K562 (cell line): ENCODE results near the gene SLC4A4. TPM values are rescaled to one million over a fixed set of nuclear protein-coding genes. Genes with fewer than 3 reads are reported as not detected.

Experiments used
- ATAC-seq: fragments of 200-7000 bp; cut with Tn5 transposase; 3 replicates; pipeline ENCODE4 v1.9.1; 2020; ENCODE audit warnings: moderate library complexity
- BruUV-seq: library from RNA; stranded (reverse); fragments of 400-500 nt; replicated peaks from 2 replicates; lab custom pipeline; 2021; lab: Mats Ljungman, UMichigan
- CTCF ChIA-PET: fragments of 300-600 bp; formaldehyde crosslinking; extraction: SDS; loops from one replicate; lab custom pipeline; 2021; ENCODE audit warnings: low intra/inter-chr PET ratio; lab: Yijun Ruan, JAX
- POLR2A ChIA-PET: fragments of 300-600, 350-650 bp; sonication (Branson Sonifier 250); formaldehyde crosslinking; extraction: SDS; loops from one replicate; lab custom pipeline; 2021; ENCODE audit warnings: antibody characterized with exemption, inconsistent platforms; lab: Yijun Ruan, JAX
- DNase-seq, 4 experiments: peaks; one replicate each; pipeline versions ENCODE4 v3.0.0 to v3.0.0-alpha.2; 2011 to 2018; ENCODE audit warnings: low spot score in 3 of 4, mixed read lengths in 3 of 4; ENCODE audit errors: extremely low read depth in 1 of 4
- FAIRE-seq: peaks from 2 replicates; lab custom pipeline; 2011; peaks lifted over from hg19 to GRCh38; lab: Jason Lieb, UNC
- H2AFZ ChIP-seq: 2 replicates; pipeline ENCODE4 v1.6.0; 2011; ENCODE audit warnings: low read depth, low read length, control low read depth, inconsistent platforms
- H3K27ac ChIP-seq: fragments of 200-600 bp; 3 replicates; pipeline ENCODE4 v1.8.0; 2011; ENCODE audit warnings: low read depth, mild to moderate bottlenecking, control low read depth, inconsistent platforms, low read length, moderate library complexity, mixed read lengths; ENCODE audit errors: extremely low read depth
- H3K27me3 ChIP-seq, 2 experiments: fragments of 300-600 bp in 1 of 2; 2 replicates in 1 of 2; 3 replicates in 1 of 2; pipeline versions ENCODE4 v1.6.0 to v1.8.0; 2011; ENCODE audit warnings: inconsistent platforms in 2 of 2, low read length in 2 of 2, mild to moderate bottlenecking in 1 of 2, mixed read lengths in 1 of 2, moderate library complexity in 1 of 2; ENCODE audit not compliant: control insufficient read depth in 2 of 2, insufficient read depth in 2 of 2
- H3K36me3 ChIP-seq: fragments of 300-600 bp; 3 replicates; pipeline ENCODE4 v1.8.0; 2011; ENCODE audit warnings: mild to moderate bottlenecking, low read length, inconsistent platforms; ENCODE audit not compliant: control insufficient read depth, insufficient read depth
- H3K4me1 ChIP-seq, 2 experiments: fragments of 200-600 bp in 1 of 2; replicated peaks in 1 of 2; 2 replicates in 1 of 2; 3 replicates in 1 of 2; pipeline versions ENCODE4 v1.5.1 to v1.8.0; 2011; ENCODE audit warnings: inconsistent platforms in 2 of 2, low read length in 2 of 2, mild to moderate bottlenecking in 1 of 2, mixed read lengths in 1 of 2, moderate library complexity in 1 of 2; ENCODE audit not compliant: control insufficient read depth in 2 of 2, insufficient read depth in 2 of 2
- H3K4me2 ChIP-seq: 2 replicates; pipeline ENCODE4 v1.6.1; 2011; ENCODE audit warnings: low read length, control low read depth, inconsistent platforms, mixed read lengths; ENCODE audit not compliant: insufficient read depth
- H3K4me3 ChIP-seq: fragments of 200-600 bp; sonication (generic), shearing (Covaris generic); 2 replicates; pipeline ENCODE4 v1.5.1; 2016; ENCODE audit warnings: control low read depth, inconsistent platforms
- H3K79me2 ChIP-seq: fragments of 200-600 bp; 3 replicates; pipeline ENCODE4 v1.8.0; 2011; ENCODE audit warnings: low read length, inconsistent platforms; ENCODE audit not compliant: control insufficient read depth, insufficient read depth
- H3K9ac ChIP-seq, 2 experiments: 2 replicates each; pipeline versions ENCODE4 v1.6.0 to v1.6.1; 2011; ENCODE audit warnings: low read depth in 2 of 2, low read length in 2 of 2, control low read depth in 1 of 2, inconsistent platforms in 1 of 2, mild to moderate bottlenecking in 1 of 2, mixed read lengths in 1 of 2; ENCODE audit not compliant: insufficient read depth in 1 of 2
- H3K9me1 ChIP-seq: one replicate; pipeline ENCODE4 v1.6.0; 2011; ENCODE audit warnings: inconsistent platforms, mild to moderate bottlenecking, low read length, moderate library complexity; ENCODE audit not compliant: control insufficient read depth, insufficient read depth
- H3K9me3 ChIP-seq: replicated peaks from 2 replicates; pipeline ENCODE4 v1.5.1; 2011; ENCODE audit warnings: low read depth, low read length, inconsistent platforms; ENCODE audit not compliant: control insufficient read depth, insufficient read depth
- H4K20me1 ChIP-seq: replicated peaks from 2 replicates; pipeline ENCODE4 v1.6.1; 2011; ENCODE audit warnings: low read length, inconsistent platforms, mixed read lengths; ENCODE audit not compliant: control insufficient read depth, insufficient read depth
- MAFF ChIP-seq: IDR thresholded peaks from 2 replicates; pipeline ENCODE4 v1.6.1; 2012; ENCODE audit warnings: low read length, improper control_type of control experiment
- PHF20 ChIP-seq: fragments of 450-650 bp; IDR thresholded peaks from 2 replicates; pipeline ENCODE4 v1.6.1; 2018; ENCODE audit not compliant: partially characterized antibody
- POLR2B ChIP-seq: fragments of 450-650 bp; IDR thresholded peaks from 2 replicates; pipeline ENCODE4 v1.6.1; 2018; ENCODE audit warnings: low read depth; ENCODE audit not compliant: partially characterized antibody
- ZNF316 ChIP-seq: fragments of 450-650 bp; IDR thresholded peaks from 2 replicates; pipeline ENCODE4 v1.6.1; 2016
- WGBS: fragments of 100-300 bp; shearing (Covaris generic); methylation state at CpG from one replicate; pipeline ENCODE4 v1.1.6; 2016; ENCODE audit warnings: low coverage, mixed read lengths; ENCODE audit not compliant: insufficient coverage; ENCODE audit errors: missing lambda C conversion rate; 5-methylcytosine and 5-hydroxymethylcytosine counted together
- in situ Hi-C: fragments of 300-500 bp; cut with MboI; formaldehyde crosslinking; loops from 4 replicates; pipeline ENCODE4 v1.15.0; 2018; ENCODE audit warnings: inconsistent platforms, mixed read lengths
- intact Hi-C: fragments of 100-400 bp; cut with micrococcal nuclease; formaldehyde crosslinking; loops from 2 replicates; pipeline ENCODE4 v1.14.2; 2022
- polyA plus RNA-seq, 8 experiments: library from polyadenylated mRNA; depleted of rRNA in 4 of 8; stranded (reverse) in 5 of 8; unstranded in 3 of 8; fragments of >200 nt; fragmentation: Nextera tagmentation in 2 of 8; fragmentation: Illumina TruSeq in 1 of 8; extraction: Ambion mirVana in 2 of 8; extraction: Trizol in 1 of 8; gene quantifications; 2 replicates each; pipeline versions ENCODE4 v1.2.1 to v1.2.3, GENCODE V29; 2011 to 2014; ENCODE audit warnings: inconsistent platforms in 1 of 8, missing spikeins in 1 of 8
- total RNA-seq, 7 experiments: library from RNA; depleted of rRNA in 6 of 7; stranded (reverse); fragments of >200 nt in 6 of 7; fragmentation: Illumina TruSeq in 2 of 7; extraction: Trizol in 2 of 7; gene quantifications; 2 replicates each; pipeline versions ENCODE4 v1.2.1 to v1.2.3, GENCODE V29; 2011 to 2021; ENCODE audit warnings: low replicate concordance in 1 of 7

The SLC4A4 gene
- total and polyA plus RNA-seq, 9 of the 15 experiments (the other 6 are each of a cell fraction or from before 2014, with no cell fraction given), result 0.01 to 0.18 (median 0.07) TPM; not detected in 2

DNA sequence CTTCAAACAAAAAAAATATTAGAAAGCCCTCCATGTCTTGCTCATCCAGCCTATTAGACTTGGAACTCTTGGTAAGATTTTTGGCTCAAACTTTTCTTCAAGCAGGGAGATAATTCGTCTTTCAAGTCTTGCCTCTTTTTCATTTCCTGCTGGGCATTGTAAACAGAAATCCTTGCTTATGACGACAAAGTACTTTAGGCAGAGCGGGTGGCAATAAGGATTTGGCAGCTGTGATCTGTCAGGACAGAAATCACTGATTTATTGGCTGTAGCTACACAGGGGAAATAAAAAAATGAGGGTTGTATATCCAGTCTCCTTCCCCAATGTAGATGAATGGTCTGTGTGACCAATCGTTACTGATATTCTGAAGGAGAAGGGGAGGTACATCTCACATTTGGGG lies 121.6 kb downstream of the SLC4A4 start:
- no peak for DNase-seq
- BruUV-seq, result no TSS peak
- Histone ChIP-seq H2AFZ (no peak overlapping the region), H4K20me1 (no peaks in the 10 kb centered on the region), H3K4me1 (no peaks in the 10 kb centered on the region), H3K9me3 (no peaks in the 10 kb centered on the region), H3K79me2 (no peaks in the 10 kb centered on the region), H3K9ac (no peak overlapping the region), H3K4me3 (no peak overlapping the region), H3K9me1 (no peaks in the 10 kb centered on the region), H3K4me2 (no peak overlapping the region), H3K27ac (no peak overlapping the region), H3K27me3 (no peaks in the 10 kb centered on the region), H3K36me3 (no peaks in the 10 kb centered on the region)
- ChIA-PET POLR2A (no interaction called here), CTCF (no interaction called here)
- no peak for ATAC-seq
- intact Hi-C loops, result no loop called here
- FAIRE-seq, result no peak
- 2% methylated on average over 4 of the region's 4 CpGs for WGBS
- TF ChIP-seq PHF20, result no peak
- in situ Hi-C loops, result no loop called here

GRCh38 chr4:71461422-71461821 lies 122.6 kb downstream of the SLC4A4 start:
- Histone ChIP-seq H3K27ac (no peak overlapping the region), H3K9me3 (no peaks in the 10 kb centered on the region), H3K27me3 (no peaks in the 10 kb centered on the region), H3K9ac (no peak overlapping the region), H4K20me1 (no peaks in the 10 kb centered on the region), H3K36me3 (no peaks in the 10 kb centered on the region), H3K9me1 (no peaks in the 10 kb centered on the region), H3K4me3 (no peak overlapping the region), H3K4me2 (no peak overlapping the region), H3K4me1 (no peaks in the 10 kb centered on the region), H3K79me2 (no peaks in the 10 kb centered on the region), H2AFZ (no peak overlapping the region)
- no TSS peak for BruUV-seq
- DNase-seq (no peak), ATAC-seq (no peak), FAIRE-seq (no peak)
- 0% methylated on average over 4 of the region's 4 CpGs for WGBS
- in situ Hi-C loops, result no loop called here
- ChIA-PET CTCF (no interaction called here), POLR2A (no interaction called here)
- intact Hi-C loops, result no loop called here
- TF ChIP-seq POLR2B (no peak), MAFF (0 out of 2 replicates have a peak, but pooled peaks have one; percentile 26), ZNF316 (peak; percentile 47)
